GM23338 (cell line): ENCODE measurements around the gene GTF3C1. TPM values are rescaled to one million over a fixed set of nuclear protein-coding genes. Genes with fewer than 3 reads are reported as not detected.
A peak's percentile ranks its signal among the peaks of the same experiment; 100 is the strongest.

ENCODE experiments used
- ATAC-seq: fragments of 200-7000 bp; cut with Tn5 transposase; 3 replicates; pipeline ENCODE4 v1.9.1; 2020
- DNase-seq: peaks from one replicate; pipeline ENCODE4 v3.0.0-alpha.2; 2015; ENCODE audit warnings: low spot score
- H2AFZ ChIP-seq: fragments of 200-600 bp; sonication (generic); 2 replicates; pipeline ENCODE4 v1.8.0; 2016; ENCODE audit warnings: antibody characterized with exemption, mild to moderate bottlenecking, moderate library complexity
- H3F3A ChIP-seq: fragments of 200-600 bp; sonication (generic); replicated peaks from 2 replicates; pipeline ENCODE4 v1.8.0; 2017; ENCODE audit warnings: antibody characterized with exemption, mixed run types, low read depth
- H3K27ac ChIP-seq: fragments of 200-600 bp; sonication (generic); 2 replicates; pipeline ENCODE4 v1.6.1; 2016; ENCODE audit warnings: low read depth
- H3K27me3 ChIP-seq: fragments of 200-600 bp; sonication (generic); 2 replicates; pipeline ENCODE4 v1.8.0; 2016; ENCODE audit warnings: mild to moderate bottlenecking, mixed run types, moderate library complexity; ENCODE audit not compliant: insufficient read depth
- H3K36me3 ChIP-seq: fragments of 200-600 bp; sonication (generic); 2 replicates; pipeline ENCODE4 v1.8.0; 2016; ENCODE audit warnings: mild to moderate bottlenecking; ENCODE audit not compliant: insufficient read depth
- H3K4me1 ChIP-seq: fragments of 200-600 bp; sonication (generic); 2 replicates; pipeline ENCODE4 v1.8.0; 2016; ENCODE audit warnings: mild to moderate bottlenecking, moderate library complexity; ENCODE audit not compliant: insufficient read depth
- H3K4me2 ChIP-seq: fragments of 200-600 bp; sonication (generic); 2 replicates; pipeline ENCODE4 v1.7.1; 2017; ENCODE audit warnings: mixed run types
- H3K4me3 ChIP-seq: fragments of 200-600 bp; sonication (generic); 2 replicates; pipeline ENCODE4 v1.6.1; 2016; ENCODE audit warnings: mixed run types
- H3K79me2 ChIP-seq: fragments of 200-600 bp; sonication (generic); replicated peaks from 2 replicates; pipeline ENCODE4 v1.8.0; 2017; ENCODE audit warnings: mild to moderate bottlenecking; ENCODE audit not compliant: insufficient read depth
- H3K9me2 ChIP-seq: fragments of 200-600 bp; sonication (generic); 2 replicates; pipeline ENCODE4 v1.8.0; 2017; ENCODE audit not compliant: insufficient read depth
- H4K20me1 ChIP-seq: fragments of 200-600 bp; sonication (generic); replicated peaks from 2 replicates; pipeline ENCODE4 v1.8.0; 2017; ENCODE audit warnings: mild to moderate bottlenecking; ENCODE audit not compliant: insufficient read depth
- H3K27ac Mint-ChIP-seq: 2 replicates; pipeline ENCODE4 v1.8.0; 2020; ENCODE audit warnings: inconsistent platforms, mild to moderate bottlenecking, moderate library complexity, mixed read lengths
- H3K27me3 Mint-ChIP-seq: 3 replicates; pipeline ENCODE4 v1.8.0; 2022; ENCODE audit warnings: low read depth, mild to moderate bottlenecking, moderate library complexity, mixed read lengths, inconsistent platforms; ENCODE audit not compliant: insufficient read depth, poor library complexity
- H3K36me3 Mint-ChIP-seq: 3 replicates; pipeline ENCODE4 v1.8.0; 2021; ENCODE audit warnings: low read depth, mild to moderate bottlenecking, inconsistent platforms, moderate library complexity, mixed read lengths
- H3K4me1 Mint-ChIP-seq: 3 replicates; pipeline ENCODE4 v1.8.0; 2020; ENCODE audit warnings: mild to moderate bottlenecking, inconsistent platforms, mixed read lengths
- H3K4me3 Mint-ChIP-seq: 3 replicates; pipeline ENCODE4 v1.8.0; 2021; ENCODE audit warnings: moderate library complexity, mild to moderate bottlenecking, inconsistent platforms, mixed read lengths
- H3K9me3 Mint-ChIP-seq: 3 replicates; pipeline ENCODE4 v1.8.0; 2020; ENCODE audit warnings: moderate library complexity, mild to moderate bottlenecking, inconsistent platforms, mixed read lengths
- CREB1 ChIP-seq: fragments of 250-450 bp; sonication (Bioruptor Pico); IDR thresholded peaks from 2 replicates; pipeline ENCODE4 v1.5.0; 2020; ENCODE audit warnings: low read depth, mild to moderate bottlenecking, moderate library complexity
- CTCF ChIP-seq, 2 experiments: fragments of 200-600 bp in 1 of 2; sonication (generic) in 1 of 2; conservative IDR thresholded peaks; 2 replicates each; pipeline versions ENCODE4 v1.5.1 to v1.6.1; 2016 to 2017; ENCODE audit warnings: antibody characterized with exemption in 2 of 2, low read depth in 2 of 2, mild to moderate bottlenecking in 2 of 2, moderate library complexity in 1 of 2
- ETS1 ChIP-seq: IDR thresholded peaks from 2 replicates; pipeline ENCODE4 v1.6.1; 2016; ENCODE audit warnings: antibody characterized with exemption
- EZH2 ChIP-seq: fragments of 200-600 bp; sonication (generic); IDR thresholded peaks from one replicate; pipeline ENCODE4 v1.8.0; 2017; ENCODE audit warnings: antibody characterized with exemption, mild to moderate bottlenecking, low read depth; ENCODE audit not compliant: unreplicated experiment
- EZH2phosphoT487 ChIP-seq: fragments of 200-600 bp; sonication (generic); IDR thresholded peaks from one replicate; pipeline ENCODE4 v1.8.1; 2018; ENCODE audit warnings: antibody characterized with exemption; ENCODE audit not compliant: unreplicated experiment
- JUNB ChIP-seq: IDR thresholded peaks from one replicate; pipeline ENCODE4 v1.6.1; 2016; ENCODE audit warnings: antibody characterized with exemption; ENCODE audit not compliant: unreplicated experiment
- NANOG ChIP-seq: IDR thresholded peaks from 2 replicates; pipeline ENCODE4 v1.6.1; 2016; ENCODE audit warnings: antibody characterized with exemption, borderline replicate concordance
- POLR2AphosphoS5 ChIP-seq: IDR thresholded peaks from 2 replicates; pipeline ENCODE4 v1.6.1; 2016; ENCODE audit warnings: antibody characterized with exemption, low read depth
- REST ChIP-seq: IDR thresholded peaks from one replicate; pipeline ENCODE4 v1.6.1; 2018; ENCODE audit warnings: antibody characterized with exemption; ENCODE audit not compliant: unreplicated experiment
- STAT1 ChIP-seq: IDR thresholded peaks from one replicate; pipeline ENCODE4 v1.6.1; 2016; ENCODE audit warnings: antibody characterized with exemption; ENCODE audit not compliant: unreplicated experiment
- ZNF114 ChIP-seq: fragments of 250-450 bp; sonication (Bioruptor Pico); IDR thresholded peaks from 2 replicates; pipeline ENCODE4 v1.5.0; 2020; ENCODE audit warnings: mild to moderate bottlenecking, moderate library complexity
- ZNF331 ChIP-seq: fragments of 250-450 bp; sonication (Bioruptor Pico); IDR thresholded peaks from 2 replicates; pipeline ENCODE4 v1.5.0; 2020; ENCODE audit warnings: low read depth, mild to moderate bottlenecking, moderate library complexity
- polyA plus RNA-seq: library from polyadenylated mRNA; unstranded; fragments of >200 nt; fragmentation: Nextera tagmentation; extraction: Ambion mirVana; gene quantifications from 2 replicates; pipeline ENCODE4 v1.2.1, GENCODE V29; 2016
- total RNA-seq: library from RNA; depleted of rRNA; stranded (reverse); fragments of >200 nt; shearing (Covaris generic); gene quantifications from 2 replicates; pipeline ENCODE4 v1.2.3, GENCODE V29; 2014

Gene GTF3C1
- total and polyA plus RNA-seq, 2 experiments from 2014 or later: 78.5 to 138 TPM

GRCh38 chr16:27468941-27469531, 80.7 kb downstream of the GTF3C1 start (continued):
- TF ChIP-seq CREB1 (CRISPR knock-in tag) (no peak), EZH2 (no peak), CTCF (conservative IDR thresholded peaks at IDR 0.05; ENCODE audit: low read depth in 2 of 2) (no peak), POLR2AphosphoS5 (no peak), JUNB (no peak), ZNF114 (CRISPR knock-in tag) (no peak), ZNF331 (CRISPR knock-in tag) (no peak), NANOG (no peak)

GRCh38 chr16:27465483-27465879, 84.2 kb downstream of the GTF3C1 start:
- Mint-ChIP-seq H3K4me1 (no peaks in the 10 kb centered on the region), H3K27me3 (peaks cover 7% of the 10 kb centered on the region), H3K36me3 (peaks cover 66% of the 10 kb centered on the region), H3K4me3 (no peak overlapping the region), H3K27ac (no peak overlapping the region), H3K9me3 (no peaks in the 10 kb centered on the region)
- Histone ChIP-seq H3K79me2 (no peaks in the 10 kb centered on the region), H3K27ac (no peak overlapping the region), H3K4me2 (no peak overlapping the region), H3K9me2 (no peaks in the 10 kb centered on the region), H3K4me1 (no peaks in the 10 kb centered on the region), H3K36me3 (0 out of 2 replicates have a peak, but pooled peaks cover 22% of the 10 kb centered on the region), H3F3A (no peaks in the 10 kb centered on the region), H3K27me3 (no peaks in the 10 kb centered on the region), H3K4me3 (no peak overlapping the region), H4K20me1 (peaks cover 8% of the 10 kb centered on the region; the same call in 1 of the 2 replicates), H2AFZ (no peak overlapping the region)
- ATAC-seq (peak; percentile 19; the same call in 2 of the 3 replicates), DNase-seq (no peak)
- TF ChIP-seq ETS1: no peak
- TF ChIP-seq CTCF (conservative IDR thresholded peaks at IDR 0.05; ENCODE audit: low read depth in 2 of 2): no peak
- no peak for TF ChIP-seq STAT1
- no peak for TF ChIP-seq EZH2phosphoT487
- no peak for TF ChIP-seq ZNF114 (CRISPR knock-in tag)
- TF ChIP-seq NANOG: no peak
- TF ChIP-seq EZH2: no peak
- no peak for TF ChIP-seq REST
- TF ChIP-seq CREB1 (CRISPR knock-in tag): no peak
- no peak for TF ChIP-seq ZNF331 (CRISPR knock-in tag)
- no peak for TF ChIP-seq POLR2AphosphoS5
- no peak for TF ChIP-seq JUNB
